SK-N-SH (cell line): ENCODE results near the gene OLFML1. TPM values are rescaled to one million over a fixed set of nuclear protein-coding genes. Genes with fewer than 3 reads are reported as not detected.

Source experiments
- CTCF ChIA-PET: fragments of 300-600, 350-600 bp; formaldehyde crosslinking; extraction: SDS; loops from one replicate; lab custom pipeline; 2021; lab: Yijun Ruan, JAX
- POLR2A ChIA-PET: fragments of 350-600 bp; sonication (Branson Sonifier 250); formaldehyde crosslinking; extraction: SDS; loops from one replicate; lab custom pipeline; 2020; ENCODE audit warnings: antibody characterized with exemption, inconsistent platforms; lab: Yijun Ruan, JAX
- DNase-seq: peaks from one replicate; pipeline ENCODE4 v3.0.0; 2012
- H2AFZ ChIP-seq: fragments of 200-600 bp; sonication (generic); 2 replicates; pipeline ENCODE4 v1.8.1; 2016; ENCODE audit warnings: antibody characterized with exemption, mild to moderate bottlenecking, low read depth
- H3F3A ChIP-seq: fragments of 200-600 bp; sonication (generic); replicated peaks from 2 replicates; pipeline ENCODE3; 2016; ENCODE audit warnings: antibody characterized with exemption, mild to moderate bottlenecking; ENCODE audit not compliant: insufficient read depth
- H3K27ac ChIP-seq, 2 experiments: fragments of 200-500 bp in 1 of 2; fragments of 200-600 bp in 1 of 2; sonication (Bioruptor generic) in 1 of 2; sonication (generic), shearing (Covaris generic) in 1 of 2; 2 replicates each; pipeline versions ENCODE4 v1.5.1 to v1.6.1; 2014 to 2016; ENCODE audit warnings: low read depth in 2 of 2, inconsistent platforms in 1 of 2, low read length in 1 of 2, mild to moderate bottlenecking in 1 of 2, mixed read lengths in 1 of 2
- H3K27me3 ChIP-seq: fragments of 200-600 bp; sonication (generic), shearing (Covaris generic); 2 replicates; pipeline ENCODE4 v1.6.1; 2016; ENCODE audit warnings: mixed run types; ENCODE audit not compliant: insufficient read depth
- H3K36me3 ChIP-seq, 2 experiments: fragments of 200-500 bp in 1 of 2; fragments of 200-600 bp in 1 of 2; sonication (Bioruptor generic) in 1 of 2; sonication (generic) in 1 of 2; replicated peaks in 1 of 2; 2 replicates each; pipeline versions ENCODE3 to v1.5.1; 2014 to 2016; ENCODE audit warnings: low read length in 1 of 2, mild to moderate bottlenecking in 1 of 2; ENCODE audit not compliant: insufficient read depth in 2 of 2, control insufficient read depth in 1 of 2
- H3K4me1 ChIP-seq, 2 experiments: fragments of 200-500 bp in 1 of 2; fragments of 200-600 bp in 1 of 2; sonication (Bioruptor generic) in 1 of 2; sonication (generic), shearing (Covaris generic) in 1 of 2; 2 replicates each; pipeline versions ENCODE4 v1.5.1 to v1.6.1; 2014 to 2016; ENCODE audit warnings: low read depth in 1 of 2, low read length in 1 of 2, mixed run types in 1 of 2; ENCODE audit not compliant: insufficient read depth in 2 of 2, control insufficient read depth in 1 of 2
- H3K4me2 ChIP-seq: fragments of 200-600 bp; sonication (generic), shearing (Covaris generic); 2 replicates; pipeline ENCODE4 v1.6.1; 2017; ENCODE audit warnings: mixed run types
- H3K4me3 ChIP-seq, 2 experiments: fragments of 200-500 bp in 1 of 2; fragments of 200-600 bp in 1 of 2; sonication (Bioruptor generic) in 1 of 2; sonication (generic), shearing (Covaris generic) in 1 of 2; 2 replicates each; pipeline versions ENCODE4 v1.5.1 to v1.8.1; 2014 to 2016; ENCODE audit warnings: low read depth in 2 of 2, inconsistent platforms in 1 of 2, low read length in 1 of 2, mild to moderate bottlenecking in 1 of 2, mixed read lengths in 1 of 2, moderate library complexity in 1 of 2
- H3K79me2 ChIP-seq: fragments of 200-600 bp; sonication (generic); 2 replicates; pipeline ENCODE4 v1.8.1; 2017; ENCODE audit warnings: mild to moderate bottlenecking; ENCODE audit not compliant: insufficient read depth
- H3K9ac ChIP-seq: fragments of 200-600 bp; sonication (generic); 2 replicates; pipeline ENCODE4 v1.6.1; 2017; ENCODE audit warnings: mixed run types
- H3K9me2 ChIP-seq: fragments of 200-600 bp; sonication (generic); 2 replicates; pipeline ENCODE4 v1.6.1; 2017; ENCODE audit warnings: mixed run types
- H3K9me3 ChIP-seq: fragments of 200-600 bp; sonication (generic); 2 replicates; pipeline ENCODE4 v1.6.1; 2017; ENCODE audit warnings: mixed run types, mild to moderate bottlenecking, moderate library complexity
- H4K20me1 ChIP-seq: fragments of 200-600 bp; sonication (generic); 2 replicates; pipeline ENCODE4 v1.6.1; 2017; ENCODE audit warnings: mild to moderate bottlenecking, mixed run types; ENCODE audit not compliant: insufficient read depth
- CHD2 ChIP-seq: fragments of 150-350 bp; IDR thresholded peaks from 2 replicates; pipeline ENCODE4 v1.6.1; 2018; ENCODE audit warnings: low read length; ENCODE audit not compliant: partially characterized antibody
- ELF1 ChIP-seq: IDR thresholded peaks from 2 replicates; pipeline ENCODE4 v1.4.0; 2012
- EP300 ChIP-seq, 2 experiments: IDR thresholded peaks; 2 replicates each; pipeline versions ENCODE4 v1.4.0 to v1.6.1; 2012; ENCODE audit warnings: borderline replicate concordance in 1 of 2, low read depth in 1 of 2, low read length in 1 of 2
- EZH2phosphoT487 ChIP-seq: fragments of 200-600 bp; sonication (generic); IDR thresholded peaks from 2 replicates; pipeline ENCODE4 v1.6.1; 2017; ENCODE audit warnings: low read depth, mixed run types, mild to moderate bottlenecking, antibody characterized with exemption, moderate library complexity, borderline replicate concordance
- GATA2 ChIP-seq: sonication (generic); formaldehyde crosslinking; IDR thresholded peaks from 2 replicates; pipeline ENCODE4 v1.5.0; 2020; ENCODE audit warnings: mild to moderate bottlenecking, missing genetic modification reagents
- MEF2A ChIP-seq: IDR thresholded peaks from 2 replicates; pipeline ENCODE4 v1.4.0; 2012; ENCODE audit warnings: low read depth, borderline replicate concordance
- NFIC ChIP-seq: IDR thresholded peaks from 2 replicates; pipeline ENCODE4 v1.4.0; 2012; ENCODE audit warnings: borderline replicate concordance
- POLR2AphosphoS5 ChIP-seq: IDR thresholded peaks from 2 replicates; pipeline ENCODE4 v1.6.1; 2012; ENCODE audit warnings: low read depth, low read length
- RAD21 ChIP-seq: IDR thresholded peaks from 2 replicates; pipeline ENCODE4 v1.6.1; 2012; ENCODE audit warnings: mild to moderate bottlenecking, low read length
- RCOR1 ChIP-seq: fragments of 150-350 bp; IDR thresholded peaks from 2 replicates; pipeline ENCODE4 v1.6.1; 2017; ENCODE audit warnings: antibody characterized with exemption, low read length
- RFX5 ChIP-seq: IDR thresholded peaks from 2 replicates; pipeline ENCODE4 v1.6.1; 2012; ENCODE audit warnings: mild to moderate bottlenecking, improper control_type of control experiment, low read length
- RXRA ChIP-seq: IDR thresholded peaks from 2 replicates; pipeline ENCODE4 v1.4.0; 2012; ENCODE audit warnings: low read depth, mild to moderate bottlenecking, borderline replicate concordance
- SIN3A ChIP-seq: IDR thresholded peaks from 2 replicates; pipeline ENCODE4 v1.6.1; 2012; ENCODE audit warnings: low read depth, mild to moderate bottlenecking, low read length, moderate library complexity, borderline replicate concordance
- TCF12 ChIP-seq: IDR thresholded peaks from 2 replicates; pipeline ENCODE4 v1.4.0; 2012
- TEAD4 ChIP-seq: IDR thresholded peaks from 2 replicates; pipeline ENCODE4 v1.4.0; 2012; ENCODE audit warnings: mild to moderate bottlenecking, borderline replicate concordance; ENCODE audit not compliant: insufficient read depth
- WGBS: methylation state at CpG from one replicate; pipeline ENCODE4 v1.1.6; 2017; ENCODE audit warnings: low lambda C conversion rate; 5-methylcytosine and 5-hydroxymethylcytosine counted together
- polyA plus RNA-seq, 3 experiments: library from polyadenylated mRNA; depleted of rRNA; stranded (reverse); fragments of >200 nt; gene quantifications; 2 replicates each; pipeline ENCODE4 v1.2.3, GENCODE V29; 2012
- TF ChIP-seq, protein P1 (sequence below): IDR thresholded peaks from 2 replicates; pipeline ENCODE4 v1.4.0; 2012; ENCODE audit warnings: low read depth
- TF ChIP-seq, protein P2 (sequence below): IDR thresholded peaks from 2 replicates; pipeline ENCODE4; 2012
- TF ChIP-seq, protein P3 (sequence below): fragments of 200-600 bp; sonication (generic); IDR thresholded peaks from 2 replicates; pipeline ENCODE4 v1.6.1; 2017; ENCODE audit warnings: antibody characterized with exemption, mild to moderate bottlenecking, moderate library complexity
- TF ChIP-seq, protein P4 (sequence below): IDR thresholded peaks from 2 replicates; pipeline ENCODE4 v1.6.1; 2012; ENCODE audit warnings: mild to moderate bottlenecking, low read depth, low read length, moderate library complexity

OLFML1 gene
- polyA plus RNA-seq, 1 of the 3 experiments (the other 2 are of a cell fraction) = not detected

DNA sequence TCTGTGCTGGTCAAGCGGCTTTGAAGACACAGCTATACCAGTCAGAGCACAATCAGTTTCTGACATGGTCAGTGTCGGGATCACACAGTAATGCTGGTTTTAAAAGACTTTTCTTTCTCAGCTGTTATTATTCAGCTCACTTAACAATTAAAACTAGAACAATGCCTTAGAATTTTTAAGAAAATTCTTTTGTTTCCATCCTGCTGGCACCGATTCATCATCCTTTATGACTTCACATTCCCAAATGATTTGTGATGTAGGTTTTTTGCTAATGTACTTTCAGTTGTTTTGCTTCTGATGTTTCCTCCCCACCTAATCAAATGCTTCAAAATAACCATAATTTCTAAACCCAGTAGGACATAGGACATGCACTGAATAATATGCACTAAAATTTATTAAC, 34.5 kb upstream of the OLFML1 start (continued):
- TF ChIP-seq, protein P1, sequence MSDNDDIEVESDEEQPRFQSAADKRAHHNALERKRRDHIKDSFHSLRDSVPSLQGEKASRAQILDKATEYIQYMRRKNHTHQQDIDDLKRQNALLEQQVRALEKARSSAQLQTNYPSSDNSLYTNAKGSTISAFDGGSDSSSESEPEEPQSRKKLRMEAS = no peak
- TF ChIP-seq EZH2phosphoT487 = no peak
- no peak for TF ChIP-seq MEF2A

DNA sequence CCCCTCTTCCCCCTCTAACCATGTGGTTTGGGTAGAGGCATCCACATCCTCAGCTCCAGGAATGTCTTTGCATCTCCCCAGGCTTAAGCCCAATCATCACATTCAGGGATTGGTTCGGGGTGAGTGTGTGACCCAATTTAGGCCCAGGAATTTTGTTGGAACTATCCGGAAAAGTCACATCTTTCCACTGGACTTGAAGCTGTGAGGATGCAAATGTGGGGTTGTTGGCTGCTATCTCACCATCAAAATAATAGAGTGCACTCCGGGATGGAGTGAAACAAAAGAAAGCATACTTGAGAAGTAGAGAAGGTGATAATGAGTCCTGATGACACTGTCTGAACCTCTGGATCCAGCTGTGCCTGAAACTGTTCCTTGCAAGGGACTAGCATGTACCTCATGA, 33.8 kb upstream of the OLFML1 start:
- Histone ChIP-seq H3K9ac (no peak overlapping the region), H3K27ac (no peak overlapping the region)
- TF ChIP-seq TEAD4 (no peak), RAD21 (no peak), GATA2 (CRISPR knock-in tag) (no peak), CHD2 (no peak), EP300 (IDR thresholded peaks at IDR 0.05; ENCODE audit: borderline replicate concordance in 1 of 2, low read depth in 1 of 2, low read length in 1 of 2) (no peak), TCF12 (no peak), SIN3A (no peak)
- TF ChIP-seq, protein P2, sequence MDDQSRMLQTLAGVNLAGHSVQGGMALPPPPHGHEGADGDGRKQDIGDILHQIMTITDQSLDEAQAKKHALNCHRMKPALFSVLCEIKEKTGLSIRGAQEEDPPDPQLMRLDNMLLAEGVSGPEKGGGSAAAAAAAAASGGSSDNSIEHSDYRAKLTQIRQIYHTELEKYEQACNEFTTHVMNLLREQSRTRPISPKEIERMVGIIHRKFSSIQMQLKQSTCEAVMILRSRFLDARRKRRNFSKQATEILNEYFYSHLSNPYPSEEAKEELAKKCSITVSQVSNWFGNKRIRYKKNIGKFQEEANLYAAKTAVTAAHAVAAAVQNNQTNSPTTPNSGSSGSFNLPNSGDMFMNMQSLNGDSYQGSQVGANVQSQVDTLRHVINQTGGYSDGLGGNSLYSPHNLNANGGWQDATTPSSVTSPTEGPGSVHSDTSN = no peak
- TF ChIP-seq, all 33 proteins: peak for 0
- Histone ChIP-seq H4K20me1 (no peaks in the 10 kb centered on the region), H3K9me3 (no peaks in the 10 kb centered on the region), H3K4me1 (no peaks in the 10 kb centered on the region; a peak in 1 of 4 replicates), H3K4me2 (no peak overlapping the region), H3K9me2 (no peaks in the 10 kb centered on the region), H3K36me3 (no peaks in the 10 kb centered on the region), H2AFZ (no peak overlapping the region), H3K4me3 (no peak overlapping the region), H3F3A (no peaks in the 10 kb centered on the region), H3K27me3 (no peaks in the 10 kb centered on the region), H3K79me2 (no peaks in the 10 kb centered on the region)
- CTCF ChIA-PET = interaction anchor here (0.8 to 2.8 kb wide), 5 partner anchors 9 to 354 kb away, joined by 4 to 19 read pairs (median 6); no protein-coding TSS in a partner anchor
- POLR2A ChIA-PET = no interaction called here
- 44% methylated on average over 3 of the region's 3 CpGs for WGBS
- no peak for DNase-seq

DNA sequence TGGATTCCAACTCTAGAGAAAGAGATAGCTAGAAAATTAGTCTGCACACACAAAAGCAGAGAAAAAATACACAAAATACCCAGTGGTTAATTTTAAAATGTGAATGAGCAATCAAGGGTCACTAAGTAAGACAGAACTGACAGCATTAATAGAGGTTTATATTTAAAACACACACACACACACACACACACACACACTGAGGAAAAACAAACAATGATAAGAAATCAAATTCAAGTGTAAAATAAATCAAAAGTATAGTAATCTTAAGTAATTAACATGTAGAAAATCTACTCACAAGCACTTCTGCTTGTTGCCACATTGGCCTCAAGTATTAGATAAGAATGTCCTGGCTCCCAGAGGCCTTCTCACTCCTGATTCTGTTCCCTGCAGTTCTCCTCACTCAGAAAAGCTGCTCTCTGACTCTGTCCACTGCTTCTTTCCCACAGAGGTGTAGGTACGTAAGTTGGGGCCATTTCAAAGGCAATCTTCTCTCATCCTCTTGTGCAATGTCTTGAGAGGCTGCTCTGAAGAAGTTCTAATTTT, 33.3 kb upstream of the OLFML1 start:
- Histone ChIP-seq H3K36me3 (no peaks in the 10 kb centered on the region), H3K9me2 (no peaks in the 10 kb centered on the region), H3K9me3 (no peaks in the 10 kb centered on the region), H3F3A (no peaks in the 10 kb centered on the region), H3K27ac (no peak overlapping the region), H3K4me1 (no peaks in the 10 kb centered on the region; a peak in 1 of 4 replicates), H4K20me1 (no peaks in the 10 kb centered on the region), H3K79me2 (no peaks in the 10 kb centered on the region), H3K9ac (no peak overlapping the region), H3K4me3 (no peak overlapping the region), H2AFZ (no peak overlapping the region), H3K4me2 (no peak overlapping the region), H3K27me3 (no peaks in the 10 kb centered on the region)
- CTCF ChIA-PET = interaction anchor here (0.8 to 2.8 kb wide), 4 partner anchors 9 to 308 kb away, joined by 5 to 19 read pairs (median 8); no protein-coding TSS in a partner anchor
- DNase-seq = no peak
- POLR2A ChIA-PET = no interaction called here
- WGBS = 0% methylated on average over 1 of the region's 1 CpG
- TF ChIP-seq RXRA (no peak), EP300 (IDR thresholded peaks at IDR 0.05; ENCODE audit: borderline replicate concordance in 1 of 2, low read depth in 1 of 2, low read length in 1 of 2) (no peak), NFIC (no peak), RFX5 (no peak), POLR2AphosphoS5 (no peak), TCF12 (no peak), GATA2 (CRISPR knock-in tag) (no peak), RCOR1 (no peak), ELF1 (no peak)
- TF ChIP-seq, protein P3, sequence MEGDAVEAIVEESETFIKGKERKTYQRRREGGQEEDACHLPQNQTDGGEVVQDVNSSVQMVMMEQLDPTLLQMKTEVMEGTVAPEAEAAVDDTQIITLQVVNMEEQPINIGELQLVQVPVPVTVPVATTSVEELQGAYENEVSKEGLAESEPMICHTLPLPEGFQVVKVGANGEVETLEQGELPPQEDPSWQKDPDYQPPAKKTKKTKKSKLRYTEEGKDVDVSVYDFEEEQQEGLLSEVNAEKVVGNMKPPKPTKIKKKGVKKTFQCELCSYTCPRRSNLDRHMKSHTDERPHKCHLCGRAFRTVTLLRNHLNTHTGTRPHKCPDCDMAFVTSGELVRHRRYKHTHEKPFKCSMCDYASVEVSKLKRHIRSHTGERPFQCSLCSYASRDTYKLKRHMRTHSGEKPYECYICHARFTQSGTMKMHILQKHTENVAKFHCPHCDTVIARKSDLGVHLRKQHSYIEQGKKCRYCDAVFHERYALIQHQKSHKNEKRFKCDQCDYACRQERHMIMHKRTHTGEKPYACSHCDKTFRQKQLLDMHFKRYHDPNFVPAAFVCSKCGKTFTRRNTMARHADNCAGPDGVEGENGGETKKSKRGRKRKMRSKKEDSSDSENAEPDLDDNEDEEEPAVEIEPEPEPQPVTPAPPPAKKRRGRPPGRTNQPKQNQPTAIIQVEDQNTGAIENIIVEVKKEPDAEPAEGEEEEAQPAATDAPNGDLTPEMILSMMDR = no peak
- TF ChIP-seq, protein P1 = no peak
- TF ChIP-seq, protein P4, sequence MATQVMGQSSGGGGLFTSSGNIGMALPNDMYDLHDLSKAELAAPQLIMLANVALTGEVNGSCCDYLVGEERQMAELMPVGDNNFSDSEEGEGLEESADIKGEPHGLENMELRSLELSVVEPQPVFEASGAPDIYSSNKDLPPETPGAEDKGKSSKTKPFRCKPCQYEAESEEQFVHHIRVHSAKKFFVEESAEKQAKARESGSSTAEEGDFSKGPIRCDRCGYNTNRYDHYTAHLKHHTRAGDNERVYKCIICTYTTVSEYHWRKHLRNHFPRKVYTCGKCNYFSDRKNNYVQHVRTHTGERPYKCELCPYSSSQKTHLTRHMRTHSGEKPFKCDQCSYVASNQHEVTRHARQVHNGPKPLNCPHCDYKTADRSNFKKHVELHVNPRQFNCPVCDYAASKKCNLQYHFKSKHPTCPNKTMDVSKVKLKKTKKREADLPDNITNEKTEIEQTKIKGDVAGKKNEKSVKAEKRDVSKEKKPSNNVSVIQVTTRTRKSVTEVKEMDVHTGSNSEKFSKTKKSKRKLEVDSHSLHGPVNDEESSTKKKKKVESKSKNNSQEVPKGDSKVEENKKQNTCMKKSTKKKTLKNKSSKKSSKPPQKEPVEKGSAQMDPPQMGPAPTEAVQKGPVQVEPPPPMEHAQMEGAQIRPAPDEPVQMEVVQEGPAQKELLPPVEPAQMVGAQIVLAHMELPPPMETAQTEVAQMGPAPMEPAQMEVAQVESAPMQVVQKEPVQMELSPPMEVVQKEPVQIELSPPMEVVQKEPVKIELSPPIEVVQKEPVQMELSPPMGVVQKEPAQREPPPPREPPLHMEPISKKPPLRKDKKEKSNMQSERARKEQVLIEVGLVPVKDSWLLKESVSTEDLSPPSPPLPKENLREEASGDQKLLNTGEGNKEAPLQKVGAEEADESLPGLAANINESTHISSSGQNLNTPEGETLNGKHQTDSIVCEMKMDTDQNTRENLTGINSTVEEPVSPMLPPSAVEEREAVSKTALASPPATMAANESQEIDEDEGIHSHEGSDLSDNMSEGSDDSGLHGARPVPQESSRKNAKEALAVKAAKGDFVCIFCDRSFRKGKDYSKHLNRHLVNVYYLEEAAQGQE = no peak
